Neuron (in vitro differentiated cells): Measurements from ENCODE around the gene TIAM2.
"Not testable (repeated sequence)": the region's sequence is repeated elsewhere in the genome, so short reads cannot be mapped to it uniquely, and the experiment has no call there.

Source experiments
- H2AFZ ChIP-seq: one replicate; pipeline ENCODE4 v1.6.1; 2013; ENCODE audit warnings: low read depth, mild to moderate bottlenecking, inconsistent platforms, low read length, moderate library complexity
- H3K27me3 ChIP-seq: one replicate; pipeline ENCODE4 v1.6.1; 2013; ENCODE audit warnings: low read length; ENCODE audit not compliant: insufficient read depth
- H3K36me3 ChIP-seq: one replicate; pipeline ENCODE4 v1.6.1; 2013; ENCODE audit warnings: low read length; ENCODE audit not compliant: insufficient read depth
- H3K4me1 ChIP-seq: one replicate; pipeline ENCODE4 v1.6.1; 2013; ENCODE audit warnings: low read length; ENCODE audit not compliant: insufficient read depth
- H3K4me3 ChIP-seq: 2 replicates; pipeline ENCODE4 v1.5.1; 2013; ENCODE audit warnings: mild to moderate bottlenecking, low read length, moderate library complexity
- H3K9me3 ChIP-seq: one replicate; pipeline ENCODE4 v1.6.1; 2013; ENCODE audit warnings: low read length

Gene TIAM2

DNA sequence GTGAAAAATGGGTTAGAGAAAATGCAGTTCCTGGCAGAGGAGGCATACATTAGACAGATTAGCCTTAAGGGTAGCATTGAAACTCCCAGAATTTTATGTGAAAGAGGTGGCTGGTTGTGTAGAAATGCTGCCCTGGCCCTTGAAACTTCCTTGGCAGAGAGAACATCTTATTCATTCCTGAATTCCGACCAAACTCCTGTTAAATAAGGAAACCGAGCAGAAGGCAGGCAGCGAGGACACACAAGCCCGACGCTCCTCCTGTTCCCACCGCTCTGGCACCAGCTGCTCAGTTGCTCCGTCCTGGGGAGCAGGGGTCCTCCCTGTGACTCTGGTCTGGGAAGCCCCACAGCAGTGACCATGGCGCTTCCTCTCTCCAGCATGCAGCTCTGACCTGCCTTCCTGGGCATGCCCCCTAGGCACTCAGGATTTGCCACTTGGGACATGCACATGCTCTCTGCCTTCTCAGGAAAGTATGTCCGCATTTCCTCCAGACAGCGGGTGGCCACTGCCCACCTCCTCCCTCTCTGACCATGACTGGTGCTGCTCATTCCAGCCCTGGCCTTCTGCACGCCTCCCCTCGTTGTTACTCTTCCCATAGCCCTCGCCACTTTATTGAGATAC is 233.5 kb downstream of the TIAM2 start:
- Histone ChIP-seq H3K27me3 (no peaks in the 10 kb centered on the region), H2AFZ (no peak overlapping the region), H3K4me1 (no peaks in the 10 kb centered on the region), H3K4me3 (no peak overlapping the region), H3K9me3 (peaks cover 11% of the 10 kb centered on the region), H3K36me3 (peaks cover 5% of the 10 kb centered on the region)

DNA sequence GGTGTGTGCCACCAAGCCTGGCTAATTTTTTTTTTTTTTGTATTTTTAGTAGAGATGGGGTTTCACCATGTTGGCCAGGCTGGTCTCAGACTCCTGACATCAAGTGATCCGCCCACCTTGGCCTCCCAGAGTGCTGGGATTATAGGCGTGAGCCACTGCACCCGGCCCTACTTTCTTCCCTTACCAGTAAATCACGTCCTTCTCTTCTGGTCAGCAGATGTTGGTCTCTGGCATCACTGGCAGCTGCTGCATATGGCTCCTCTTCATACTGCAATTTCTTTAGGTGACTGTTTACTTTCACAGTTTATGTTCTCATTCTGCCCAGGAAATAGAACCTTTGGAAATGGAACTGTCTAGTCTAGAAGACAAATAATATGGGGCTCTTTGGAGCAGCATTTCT is 235.9 kb downstream of the TIAM2 start:
- not testable (repeated sequence) for H3K4me1 ChIP-seq, H3K27me3 ChIP-seq, H3K4me3 ChIP-seq, H3K36me3 ChIP-seq, H2AFZ ChIP-seq
- H3K9me3 ChIP-seq, result peaks cover 11% of the 10 kb centered on the region

DNA sequence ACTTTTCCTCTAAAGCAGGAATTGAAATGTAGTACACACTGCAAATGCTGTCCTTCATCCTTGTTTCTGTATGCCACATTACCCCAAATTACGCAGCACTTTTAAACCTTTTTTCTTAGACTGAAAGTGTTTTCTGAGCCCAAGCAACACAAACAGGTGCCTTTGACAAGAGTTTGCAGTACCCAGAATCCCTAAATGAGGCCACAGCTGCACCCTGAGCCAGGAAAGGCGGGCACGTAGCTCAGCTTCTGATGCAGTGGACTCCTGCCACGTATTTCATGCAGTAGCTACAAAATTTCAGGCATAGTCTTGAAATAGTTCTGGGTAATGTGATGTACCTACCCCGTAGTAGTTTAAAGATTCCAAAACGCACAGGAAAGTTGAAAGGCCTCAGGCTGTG is 237.7 kb downstream of the TIAM2 start:
- Histone ChIP-seq H3K36me3 (peaks cover 5% of the 10 kb centered on the region), H3K9me3 (peaks cover 20% of the 10 kb centered on the region), H2AFZ (no peak overlapping the region), H3K4me3 (no peak overlapping the region), H3K27me3 (no peaks in the 10 kb centered on the region), H3K4me1 (no peaks in the 10 kb centered on the region)

DNA sequence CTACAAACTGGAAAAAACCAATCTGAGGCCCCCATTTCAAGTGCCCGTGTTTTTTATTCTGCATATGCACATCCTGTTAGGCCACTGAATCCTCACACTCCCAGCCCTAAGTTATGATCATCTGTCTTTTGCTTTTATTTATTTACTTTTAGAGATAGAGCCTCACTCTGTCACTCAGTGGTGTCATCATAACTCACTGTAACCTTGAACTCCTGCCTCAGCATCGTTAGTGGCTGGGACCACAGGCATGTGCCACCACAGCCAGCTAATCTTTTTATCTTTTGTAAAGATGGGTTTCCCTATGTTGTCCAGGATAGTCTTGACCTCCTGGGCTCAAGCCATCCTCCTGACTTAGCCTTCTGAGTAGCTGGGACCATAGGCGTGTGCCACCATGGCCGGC is 239.1 kb downstream of the TIAM2 start:
- H3K36me3 ChIP-seq, result peaks cover 7% of the 10 kb centered on the region
- H2AFZ ChIP-seq, result no peak overlapping the region
- H3K4me3 ChIP-seq, result no peak overlapping the region
- H3K9me3 ChIP-seq, result peaks cover 20% of the 10 kb centered on the region
- no peaks in the 10 kb centered on the region for H3K27me3 ChIP-seq
- H3K4me1 ChIP-seq, result no peaks in the 10 kb centered on the region

DNA sequence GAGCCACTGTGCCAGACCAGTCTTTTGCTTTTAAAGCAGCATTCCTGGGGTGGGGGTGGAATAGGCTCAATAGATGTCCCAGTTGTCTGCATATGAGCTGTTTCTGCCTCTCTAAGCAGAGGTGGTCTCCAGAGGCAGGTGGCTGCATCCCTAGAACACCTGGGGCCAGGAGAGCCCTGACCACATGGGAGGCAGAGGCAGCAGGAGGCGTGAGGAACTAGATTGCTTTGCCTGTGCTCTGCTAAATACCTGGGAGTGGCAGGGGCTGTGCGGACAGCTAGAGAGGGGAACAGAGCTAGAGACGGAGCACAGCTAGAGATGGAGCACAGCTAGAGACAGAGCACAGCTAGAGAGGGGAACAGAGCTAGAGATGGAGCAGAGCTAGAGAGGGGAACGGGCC is 239.6 kb downstream of the TIAM2 start:
- H3K9me3 ChIP-seq, result peaks cover 20% of the 10 kb centered on the region
- no peaks in the 10 kb centered on the region for H3K4me1 ChIP-seq
- H2AFZ ChIP-seq, result no peak overlapping the region
- no peaks in the 10 kb centered on the region for H3K27me3 ChIP-seq
- H3K4me3 ChIP-seq, result no peak overlapping the region
- peaks cover 9% of the 10 kb centered on the region for H3K36me3 ChIP-seq

DNA sequence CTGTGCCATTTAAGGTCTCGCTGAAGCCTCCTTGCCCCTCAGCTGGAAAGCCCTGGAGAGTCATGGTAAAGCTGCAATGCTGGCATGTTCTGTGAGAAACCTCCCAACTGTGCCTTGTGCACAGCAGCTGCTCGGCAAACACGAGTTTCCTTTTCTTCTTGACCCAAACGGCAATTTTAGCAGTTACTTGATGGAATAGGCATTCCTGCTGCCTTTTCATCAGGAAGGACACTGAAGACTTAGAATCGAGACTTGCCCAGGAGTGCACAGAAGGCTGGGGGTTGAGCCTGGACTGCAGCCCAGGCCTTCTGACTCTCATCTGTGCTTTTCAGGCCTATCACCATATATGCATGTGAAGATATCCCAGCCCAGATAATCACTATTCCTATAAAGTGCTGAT is 240.0 kb downstream of the TIAM2 start:
- peaks cover 13% of the 10 kb centered on the region for H3K36me3 ChIP-seq
- peaks cover 17% of the 10 kb centered on the region for H3K9me3 ChIP-seq
- no peaks in the 10 kb centered on the region for H3K27me3 ChIP-seq
- H3K4me3 ChIP-seq, result no peak overlapping the region
- no peak overlapping the region for H2AFZ ChIP-seq
- H3K4me1 ChIP-seq, result no peaks in the 10 kb centered on the region

DNA sequence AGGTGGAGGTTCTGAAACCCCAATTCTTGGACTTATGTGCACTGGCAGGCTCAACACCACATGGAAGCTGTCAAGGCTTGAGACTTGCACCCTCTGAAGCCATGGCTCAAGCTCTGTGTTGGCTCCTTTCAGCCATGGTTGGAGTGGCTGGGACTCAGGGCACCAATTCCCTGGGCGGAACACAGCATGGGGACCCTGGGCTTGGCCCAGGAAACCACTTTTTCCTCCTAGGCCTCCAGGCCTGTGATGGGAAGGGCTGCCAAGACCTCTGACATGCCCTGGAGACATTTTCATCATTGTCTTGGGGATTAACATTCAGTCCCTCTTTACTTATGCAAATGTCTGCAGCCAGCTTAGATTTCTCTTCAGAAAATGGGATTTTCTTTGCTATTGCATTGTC is 242.5 kb downstream of the TIAM2 start:
- Histone ChIP-seq H3K4me1 (no peaks in the 10 kb centered on the region), H3K36me3 (peaks cover 22% of the 10 kb centered on the region), H3K27me3 (no peaks in the 10 kb centered on the region), H3K4me3 (no peak overlapping the region), H3K9me3 (peaks cover 14% of the 10 kb centered on the region), H2AFZ (no peak overlapping the region)

DNA sequence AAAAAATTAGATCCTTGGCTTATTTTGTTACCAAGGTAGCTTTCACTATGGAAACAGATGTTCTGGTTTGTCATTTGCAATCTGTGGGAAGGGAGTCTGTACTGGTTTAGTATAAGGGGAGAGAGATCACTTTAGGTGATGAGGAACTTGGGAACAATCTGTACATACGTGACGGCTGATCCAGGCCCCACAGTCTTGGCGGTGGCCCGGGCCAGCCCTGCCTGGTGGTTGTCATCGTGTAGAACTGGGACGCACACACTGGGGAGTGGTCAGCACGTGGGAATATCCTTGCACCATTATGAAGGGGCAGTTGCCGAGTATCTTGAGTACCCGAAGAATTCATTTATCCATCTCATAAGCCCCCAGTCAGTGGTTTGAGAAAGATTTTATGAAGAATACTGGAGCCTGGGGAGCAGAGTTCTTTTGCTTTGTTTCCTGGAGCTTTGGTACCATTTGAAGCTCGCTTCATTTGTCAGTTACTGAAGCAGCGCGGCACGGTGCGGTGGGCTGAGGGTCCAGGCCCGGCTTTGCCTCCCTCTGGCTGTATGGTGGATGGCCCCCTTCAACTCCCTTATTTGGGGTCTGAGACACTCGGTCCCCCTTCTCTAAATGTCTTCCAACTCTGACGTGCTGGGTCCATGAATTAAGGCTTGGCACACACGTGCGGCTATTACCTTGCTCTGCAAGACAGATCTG is 245.9 kb downstream of the TIAM2 start:
- H3K27me3 ChIP-seq, result no peaks in the 10 kb centered on the region
- no peak overlapping the region for H2AFZ ChIP-seq
- no peaks in the 10 kb centered on the region for H3K4me1 ChIP-seq
- H3K36me3 ChIP-seq, result peaks cover 40% of the 10 kb centered on the region
- H3K4me3 ChIP-seq, result no peak overlapping the region
- peaks cover 10% of the 10 kb centered on the region for H3K9me3 ChIP-seq

DNA sequence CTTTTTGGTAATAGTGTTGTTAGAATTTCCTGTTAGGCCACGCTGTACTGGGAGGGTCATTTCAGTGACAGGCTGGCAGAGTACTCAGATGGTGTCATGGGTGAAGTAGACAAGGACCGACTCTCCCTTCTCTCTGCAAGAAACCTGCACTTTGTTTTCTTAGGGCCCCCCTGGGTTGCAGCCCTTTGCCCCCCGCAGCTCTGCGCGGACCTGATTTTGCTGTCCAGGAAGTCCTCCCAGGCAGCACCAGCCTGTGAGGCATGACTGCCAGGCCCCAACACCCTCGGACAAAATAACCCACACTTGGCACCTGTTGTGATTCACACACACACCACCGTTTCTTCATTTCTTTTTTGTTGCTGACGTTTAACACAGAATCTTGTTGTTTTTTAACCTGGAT is 246.9 kb downstream of the TIAM2 start:
- Histone ChIP-seq H3K27me3 (no peaks in the 10 kb centered on the region), H3K4me1 (no peaks in the 10 kb centered on the region), H3K36me3 (peaks cover 47% of the 10 kb centered on the region), H3K9me3 (peaks cover 8% of the 10 kb centered on the region), H3K4me3 (no peak overlapping the region), H2AFZ (no peak overlapping the region)

DNA sequence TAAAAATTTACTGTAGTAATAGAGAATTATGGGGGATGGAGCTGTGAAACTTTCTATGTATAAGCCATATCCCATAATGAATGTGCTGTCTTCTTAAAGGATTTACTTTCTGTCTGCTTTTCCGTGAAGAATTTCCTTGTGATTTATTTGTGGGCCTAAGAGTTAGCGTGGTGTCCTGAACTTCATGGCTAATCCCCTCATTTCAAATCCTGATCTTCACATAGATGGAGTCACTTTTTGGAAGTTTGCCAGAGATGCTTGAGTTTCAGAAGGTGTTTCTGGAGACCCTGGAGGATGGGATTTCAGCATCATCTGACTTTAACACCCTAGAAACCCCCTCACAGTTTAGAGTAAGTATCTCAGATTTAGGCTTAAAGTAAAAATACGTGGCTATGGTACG is 249.3 kb downstream of the TIAM2 start:
- no peaks in the 10 kb centered on the region for H3K27me3 ChIP-seq
- H3K36me3 ChIP-seq, result peaks cover 58% of the 10 kb centered on the region

DNA sequence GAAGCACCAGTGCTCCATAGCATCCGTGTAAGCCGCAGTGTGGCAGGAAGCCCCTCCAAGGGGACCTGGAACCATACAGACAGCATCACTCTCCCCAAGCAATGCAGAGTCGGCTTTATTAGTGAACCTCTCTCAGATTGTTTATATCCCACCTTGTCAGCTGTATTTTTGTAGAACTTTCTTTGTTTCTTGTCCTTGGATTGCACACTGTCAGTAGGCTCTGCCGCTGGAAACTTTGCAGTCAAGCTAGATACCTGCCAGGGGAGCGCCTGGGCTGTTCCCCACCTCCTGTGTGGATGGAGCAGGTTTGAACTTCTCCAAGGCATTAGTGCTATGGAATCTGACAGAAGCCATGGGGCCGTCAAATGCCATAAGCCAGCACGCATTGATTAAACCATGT is 250.1 kb downstream of the TIAM2 start:
- H3K4me1 ChIP-seq, result no peaks in the 10 kb centered on the region
- peaks cover 59% of the 10 kb centered on the region for H3K36me3 ChIP-seq
- H3K27me3 ChIP-seq, result no peaks in the 10 kb centered on the region
- H3K4me3 ChIP-seq, result no peak overlapping the region
- no peaks in the 10 kb centered on the region for H3K9me3 ChIP-seq
- no peak overlapping the region for H2AFZ ChIP-seq

More for the DNA sequence above, 249.3 kb downstream of the TIAM2 start:
- H3K4me1 ChIP-seq, result no peaks in the 10 kb centered on the region
- no peak overlapping the region for H3K4me3 ChIP-seq
- H2AFZ ChIP-seq, result no peak overlapping the region
- H3K9me3 ChIP-seq, result no peaks in the 10 kb centered on the region

DNA sequence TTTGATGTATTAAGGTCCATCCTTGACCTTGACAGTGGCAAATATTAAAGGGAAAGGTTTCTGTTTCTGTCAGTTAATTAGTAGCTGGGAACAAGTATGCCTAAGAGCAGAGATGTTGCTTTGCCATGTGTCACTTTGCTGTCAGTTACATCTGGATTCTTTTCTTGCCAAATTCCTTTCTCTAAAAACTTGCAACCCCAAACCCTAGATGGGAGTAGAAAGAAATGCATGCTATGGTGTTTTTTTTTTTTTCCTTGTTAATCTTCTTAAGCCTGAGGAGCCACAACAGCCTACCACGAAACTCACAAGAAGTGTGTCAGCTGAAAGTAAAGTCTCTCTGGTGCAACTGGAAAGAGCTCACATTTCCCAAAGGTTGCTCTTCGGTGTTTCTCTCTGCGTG is 250.7 kb downstream of the TIAM2 start:
- no peaks in the 10 kb centered on the region for H3K9me3 ChIP-seq
- no peak overlapping the region for H3K4me3 ChIP-seq
- H2AFZ ChIP-seq, result no peak overlapping the region
- H3K36me3 ChIP-seq, result peaks cover 61% of the 10 kb centered on the region
- no peaks in the 10 kb centered on the region for H3K4me1 ChIP-seq
- H3K27me3 ChIP-seq, result no peaks in the 10 kb centered on the region

DNA sequence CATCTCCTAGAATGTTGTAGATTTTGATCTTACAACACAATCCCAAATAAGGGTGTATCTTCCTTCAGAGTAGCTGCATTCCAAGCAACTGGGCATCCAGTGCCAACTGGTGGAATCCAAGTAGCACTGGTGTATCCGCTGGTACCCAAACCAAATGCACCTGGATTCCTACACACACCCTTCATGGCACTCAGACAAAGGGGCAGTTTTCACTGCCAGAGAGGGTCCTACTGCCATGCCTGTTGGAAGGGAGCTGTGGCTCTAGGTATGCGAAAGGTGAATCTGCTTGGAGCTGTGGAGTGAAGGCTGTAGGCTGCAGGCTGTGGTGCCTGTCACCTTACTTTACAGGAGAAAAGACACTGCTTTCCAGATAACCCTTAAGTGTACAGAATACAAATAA is 251.7 kb downstream of the TIAM2 start:
- Histone ChIP-seq H3K9me3 (no peaks in the 10 kb centered on the region), H2AFZ (no peak overlapping the region), H3K27me3 (no peaks in the 10 kb centered on the region), H3K4me1 (no peaks in the 10 kb centered on the region), H3K4me3 (no peak overlapping the region), H3K36me3 (peaks cover 65% of the 10 kb centered on the region)

DNA sequence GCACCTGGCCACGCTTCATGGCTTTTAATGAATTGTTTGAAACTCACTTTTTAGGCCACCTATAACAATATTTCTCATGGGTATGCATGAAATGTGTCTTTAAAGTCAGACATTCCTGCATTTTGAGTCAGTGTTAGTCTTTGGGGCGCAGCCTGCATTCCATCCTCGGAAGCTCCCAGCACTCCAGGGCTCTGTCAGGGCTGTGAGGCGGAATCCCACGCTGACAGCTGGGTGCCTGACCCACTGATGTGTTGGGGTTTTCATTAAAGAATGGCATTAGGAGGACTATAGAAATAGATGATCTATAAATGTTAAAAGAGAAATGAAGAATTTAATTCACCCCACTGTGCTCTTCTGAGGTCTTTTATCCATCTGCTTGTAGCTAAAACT is 252.5 kb downstream of the TIAM2 start:
- no peak overlapping the region for H2AFZ ChIP-seq
- H3K27me3 ChIP-seq, result no peaks in the 10 kb centered on the region
- no peaks in the 10 kb centered on the region for H3K4me1 ChIP-seq
- no peaks in the 10 kb centered on the region for H3K9me3 ChIP-seq
- no peak overlapping the region for H3K4me3 ChIP-seq
- peaks cover 71% of the 10 kb centered on the region for H3K36me3 ChIP-seq
